ENCODE measurements around the gene ADCY10.
"Not testable (repeated sequence)": the region's sequence is repeated elsewhere in the genome, so short reads cannot be mapped to it uniquely, and the experiment has no call there.

DNA sequence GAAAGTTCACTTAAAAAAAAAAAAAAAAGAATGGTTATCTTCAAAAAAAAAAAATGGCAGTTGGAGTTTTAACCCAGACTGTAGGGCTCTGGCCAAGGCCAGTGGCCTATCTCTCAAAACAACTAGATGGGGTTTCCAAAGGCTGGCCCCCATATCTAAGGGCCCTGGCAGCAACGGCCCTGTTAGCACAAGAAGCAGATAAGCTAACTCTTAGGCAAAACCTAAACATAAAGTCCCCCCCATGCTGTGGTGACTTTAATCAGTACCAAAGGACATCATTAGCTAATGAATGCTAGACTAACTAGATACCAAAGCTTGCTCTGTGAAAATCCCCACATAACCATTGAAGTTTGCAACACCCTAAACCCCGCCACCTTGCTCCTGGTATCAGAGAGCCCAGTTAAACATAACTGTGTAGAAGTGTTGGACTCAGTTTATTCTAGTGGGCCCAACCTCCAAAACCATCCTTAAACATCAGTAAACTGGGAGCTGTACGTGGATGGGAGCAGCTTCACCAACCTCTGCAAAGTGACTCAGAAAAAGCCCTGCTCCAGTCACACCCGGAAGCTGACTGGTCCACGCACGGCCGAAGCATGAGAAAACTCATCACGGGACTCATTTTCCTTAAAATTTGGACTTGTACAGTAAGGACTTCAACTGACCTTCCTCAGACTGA is 47.1 kb downstream of the ADCY10 start:
- not testable (repeated sequence) for TF ChIP-seq CTCF, POLR2A (IDR thresholded peaks at IDR 0.05)

Measured in vagina (tissue), 2 donors.